ENCODE data around the gene MPP1.

GRCh38 chrX:154850957-154851611 lies 45.8 kb upstream of the MPP1 start:
- no peak for TF ChIP-seq MYC (IDR thresholded peaks at IDR 0.05; ENCODE audit: low read depth, low read length)
- no peak for TF ChIP-seq CTCF (IDR thresholded peaks at IDR 0.05; ENCODE audit: low read depth, low read length)

Measured in NB4 (cell line).